ENCODE data around the gene DGKB.

GRCh38 chr7:14104861-14105260, 797.7 kb downstream of the DGKB start:
- TF ChIP-seq CTCF (IDR thresholded peaks at IDR 0.05) (no peak), POLR2A (IDR thresholded peaks at IDR 0.05) (no peak)

Data from adrenal gland (tissue), 5 donors.